ENCODE data around the gene BCLAF3. TPM values are rescaled to one million over a fixed set of nuclear protein-coding genes. Genes with fewer than 3 reads are reported as not detected.

Gene BCLAF3
- total and polyA plus RNA-seq, 2 donors (not counting 1 experiment from before 2014, with no cell fraction given), result 3.1 to 21.5 TPM

GRCh38 chrX:20026278-20026677, 35.4 kb upstream of the BCLAF3 start:
- no CpG with 5 or more reads among the region's 2 CpGs for WGBS (ENCODE audit: insufficient coverage)
- intact Hi-C loops (cut with micrococcal nuclease), result no loop called here
- no peaks in the 10 kb centered on the region for H4K20me1 ChIP-seq (ENCODE audit: control insufficient read depth, insufficient read depth, low read length, poor library complexity, severe bottlenecking)
- no peaks in the 10 kb centered on the region for H3K9me3 ChIP-seq (ENCODE audit: control extremely low read depth in 1 of 3, control insufficient read depth in 2 of 3, insufficient read depth in 1 of 3, low read length in 2 of 3)
- H3K9me3 Mint-ChIP-seq (ENCODE audit: insufficient read depth), result no peaks in the 10 kb centered on the region
- H3K27me3 Mint-ChIP-seq, result no peaks in the 10 kb centered on the region
- H3K4me3 Mint-ChIP-seq, result no peak overlapping the region
- ATAC-seq (ENCODE audit: low read depth), result no peak
- TF ChIP-seq CTCF (IDR thresholded peaks at IDR 0.05), result no peak
- no peak overlapping the region for H2AFZ ChIP-seq (ENCODE audit: insufficient read depth, low read depth, low read length, poor library complexity, severe bottlenecking)
- ChIA-PET CTCF (no interaction called here), POLR2A (no interaction called here)
- no peaks in the 10 kb centered on the region for H3K4me1 ChIP-seq (ENCODE audit: control insufficient read depth in 2 of 2, insufficient read depth in 2 of 2, low read length in 2 of 2)
- no peak overlapping the region for H3K27ac ChIP-seq (ENCODE audit: low read length in 2 of 2)
- no peak overlapping the region for H3K27ac Mint-ChIP-seq
- DNase-seq, result no peak
- H3K79me2 ChIP-seq (ENCODE audit: control insufficient read depth, insufficient read depth, low read length), result no peaks in the 10 kb centered on the region
- H3K9ac ChIP-seq (ENCODE audit: low read length), result no peak overlapping the region
- no peaks in the 10 kb centered on the region for H3K4me1 Mint-ChIP-seq
- no peak overlapping the region for H3K4me2 ChIP-seq (replicated peaks; ENCODE audit: low read depth, low read length, poor library complexity, severe bottlenecking)
- no peak overlapping the region for H3K4me3 ChIP-seq (ENCODE audit: control extremely low read depth in 1 of 5, extremely low read depth in 1 of 5, insufficient read depth in 1 of 5, low read depth in 2 of 5, low read length in 4 of 5)
- no peaks in the 10 kb centered on the region for H3K36me3 ChIP-seq (replicated peaks in 1 of 2; ENCODE audit: control extremely low read depth in 1 of 2, control insufficient read depth in 1 of 2, extremely low read depth in 1 of 2, insufficient read depth in 2 of 2, low read length in 1 of 2)
- H3K27me3 ChIP-seq (replicated peaks in 1 of 4; ENCODE audit: control extremely low read depth in 1 of 4, control insufficient read depth in 3 of 4, insufficient read depth in 4 of 4, low read length in 3 of 4), result no peaks in the 10 kb centered on the region

- WGBS (ENCODE audit: insufficient coverage), result 100% methylated on average over 3 of the region's 6 CpGs
- no peaks in the 10 kb centered on the region for H3K36me3 ChIP-seq (replicated peaks in 1 of 2; ENCODE audit: control extremely low read depth in 1 of 2, control insufficient read depth in 1 of 2, extremely low read depth in 1 of 2, insufficient read depth in 2 of 2, low read length in 1 of 2)
- ChIA-PET POLR2A (no interaction called here), CTCF (no interaction called here)
- no peak overlapping the region for H3K4me3 ChIP-seq (ENCODE audit: control extremely low read depth in 1 of 5, extremely low read depth in 1 of 5, insufficient read depth in 1 of 5, low read depth in 2 of 5, low read length in 4 of 5)
- Mint-ChIP-seq H3K4me3 (no peak overlapping the region), H3K27me3 (no peaks in the 10 kb centered on the region), H3K9me3 (ENCODE audit: insufficient read depth) (peaks cover 8% of the 10 kb centered on the region), H3K4me1 (peaks cover 3% of the 10 kb centered on the region), H3K27ac (no peak overlapping the region)
- H3K4me1 ChIP-seq (ENCODE audit: control insufficient read depth in 2 of 2, insufficient read depth in 2 of 2, low read length in 2 of 2), result no peaks in the 10 kb centered on the region
- intact Hi-C loops (cut with micrococcal nuclease), result no loop called here
- H3K27ac ChIP-seq (ENCODE audit: low read length in 2 of 2), result no peak overlapping the region
- no peaks in the 10 kb centered on the region for H4K20me1 ChIP-seq (ENCODE audit: control insufficient read depth, insufficient read depth, low read length, poor library complexity, severe bottlenecking)
- ATAC-seq (ENCODE audit: low read depth) (no peak), DNase-seq (no peak)
- H2AFZ ChIP-seq (ENCODE audit: insufficient read depth, low read depth, low read length, poor library complexity, severe bottlenecking), result no peak overlapping the region
- H3K9ac ChIP-seq (ENCODE audit: low read length), result no peak overlapping the region
- H3K4me2 ChIP-seq (replicated peaks; ENCODE audit: low read depth, low read length, poor library complexity, severe bottlenecking), result no peak overlapping the region
- H3K79me2 ChIP-seq (ENCODE audit: control insufficient read depth, insufficient read depth, low read length), result no peaks in the 10 kb centered on the region
- TF ChIP-seq EZH2 (IDR thresholded peaks at IDR 0.05; ENCODE audit: borderline replicate concordance, insufficient read depth, low read depth, low read length, poor library complexity, severe bottlenecking) (no peak), CTCF (IDR thresholded peaks at IDR 0.05) (no peak)
- H3K9me3 ChIP-seq (ENCODE audit: control extremely low read depth in 1 of 3, control insufficient read depth in 2 of 3, insufficient read depth in 1 of 3, low read length in 2 of 3), result peaks cover 0 to 6% (median 0%) of the 10 kb centered on the region in 3 donors
- no peaks in the 10 kb centered on the region for H3K27me3 ChIP-seq (replicated peaks in 1 of 4; ENCODE audit: control extremely low read depth in 1 of 4, control insufficient read depth in 3 of 4, insufficient read depth in 4 of 4, low read length in 3 of 4)
Measured at GRCh38 chrX:20019672-20020365, 29.0 kb upstream of the BCLAF3 start.
